HL-60 (cell line): ENCODE measurements around the gene UBAC2.

ENCODE experiments used
- CTCF ChIP-seq: IDR thresholded peaks from one replicate; pipeline ENCODE4 v1.5.1; 2011; ENCODE audit warnings: low read length, control low read depth, inconsistent platforms; ENCODE audit not compliant: insufficient read depth
- GABPA ChIP-seq: IDR thresholded peaks from 2 replicates; pipeline ENCODE4 v1.6.1; 2012; ENCODE audit warnings: low read depth
- POLR2AphosphoS5 ChIP-seq: IDR thresholded peaks from 2 replicates; pipeline ENCODE4 v1.6.1; 2012; ENCODE audit warnings: low read depth
- REST ChIP-seq: IDR thresholded peaks from 2 replicates; pipeline ENCODE4 v1.6.1; 2012; ENCODE audit warnings: low read depth; ENCODE audit not compliant: insufficient replicate concordance

- TF ChIP-seq CTCF (no peak), POLR2AphosphoS5 (no peak), REST (no peak), GABPA (no peak)
These were observed 6.9 kb downstream of the UBAC2 start for GRCh38 chr13:99207511-99207910.
